WTC11 (cell line): Measurements from ENCODE around the gene PHKA2. TPM values are rescaled to one million over a fixed set of nuclear protein-coding genes. Genes with fewer than 3 reads are reported as not detected.

Source experiments
- ATAC-seq: fragments of 200-7000 bp; cut with Tn5 transposase; 2 replicates; pipeline ENCODE4 v1.10.0; 2021; ENCODE audit warnings: mild to moderate bottlenecking, moderate library complexity
- CTCF ChIA-PET: fragments of 300-600 bp; sonication (Branson Sonifier 250); formaldehyde crosslinking; loops from one replicate; lab custom pipeline; 2021; ENCODE audit warnings: antibody characterized with exemption; lab: Charles Lee
- POLR2A ChIA-PET: fragments of 350-600 bp; sonication (Branson Sonifier 250); formaldehyde crosslinking; loops from one replicate; lab custom pipeline; 2021; ENCODE audit warnings: antibody characterized with exemption; lab: Charles Lee
- DNase-seq: peaks from one replicate; pipeline ENCODE4 v3.0.0; 2021; ENCODE audit warnings: low spot score
- H3K27ac Mint-ChIP-seq: 2 replicates; pipeline ENCODE4 v1.8.0; 2021; ENCODE audit warnings: mixed read lengths
- H3K27me3 Mint-ChIP-seq: 2 replicates; pipeline ENCODE4 v1.8.0; 2021; ENCODE audit warnings: low read depth, mild to moderate bottlenecking, moderate library complexity, mixed read lengths
- H3K36me3 Mint-ChIP-seq: 2 replicates; pipeline ENCODE4 v1.8.0; 2021; ENCODE audit warnings: mixed read lengths
- H3K4me1 Mint-ChIP-seq: 2 replicates; pipeline ENCODE4 v1.8.0; 2022; ENCODE audit warnings: mixed read lengths
- H3K4me3 Mint-ChIP-seq: 2 replicates; pipeline ENCODE4 v1.8.0; 2021; ENCODE audit warnings: mild to moderate bottlenecking, moderate library complexity, mixed read lengths
- H3K9me3 Mint-ChIP-seq: 2 replicates; pipeline ENCODE4 v1.8.0; 2021; ENCODE audit warnings: mixed read lengths
- E2F1 ChIP-seq: sonication (generic); formaldehyde crosslinking; IDR thresholded peaks from 2 replicates; pipeline ENCODE4 v1.8.0; 2022; ENCODE audit warnings: mild to moderate bottlenecking, missing genetic modification reagents
- EMX1 ChIP-seq: fragments of 250-450 bp; sonication (Bioruptor Pico); IDR thresholded peaks from 2 replicates; pipeline ENCODE4 v1.8.0; 2021; ENCODE audit warnings: mild to moderate bottlenecking
- ERG ChIP-seq: fragments of 250-450 bp; sonication (Bioruptor Pico); IDR thresholded peaks from 2 replicates; pipeline ENCODE4 v1.8.0; 2021; ENCODE audit warnings: mild to moderate bottlenecking
- GTF2I ChIP-seq: fragments of 250-450 bp; sonication (Bioruptor Pico); conservative IDR thresholded peaks from 2 replicates; pipeline ENCODE4 v1.4.0; 2021; ENCODE audit warnings: mild to moderate bottlenecking
- JUN ChIP-seq: sonication (generic); formaldehyde crosslinking; IDR thresholded peaks from 2 replicates; pipeline ENCODE4 v1.8.0; 2023; ENCODE audit warnings: mild to moderate bottlenecking, missing genetic modification reagents
- MXD4 ChIP-seq: fragments of 250-450 bp; sonication (Bioruptor Pico); IDR thresholded peaks from 2 replicates; pipeline ENCODE4 v1.8.0; 2021; ENCODE audit warnings: mild to moderate bottlenecking, moderate library complexity, borderline replicate concordance
- NFATC4 ChIP-seq: fragments of 250-450 bp; sonication (Bioruptor Pico); IDR thresholded peaks from 2 replicates; pipeline ENCODE4 v1.9.0; 2021; ENCODE audit warnings: mild to moderate bottlenecking
- NFYB ChIP-seq: sonication (generic); formaldehyde crosslinking; conservative IDR thresholded peaks from 2 replicates; pipeline ENCODE4 v1.8.0; 2022; ENCODE audit warnings: low read depth, missing genetic modification reagents
- OVOL2 ChIP-seq: fragments of 250-450 bp; sonication (Bioruptor Pico); IDR thresholded peaks from 2 replicates; pipeline ENCODE4 v1.9.0; 2021; ENCODE audit warnings: mild to moderate bottlenecking, borderline replicate concordance
- TEAD1 ChIP-seq: sonication (generic); formaldehyde crosslinking; IDR thresholded peaks from 2 replicates; pipeline ENCODE4 v1.8.0; 2022; ENCODE audit warnings: mild to moderate bottlenecking, missing genetic modification reagents
- ZNF232 ChIP-seq: sonication (generic); formaldehyde crosslinking; IDR thresholded peaks from 2 replicates; pipeline ENCODE4 v1.8.0; 2022; ENCODE audit warnings: mild to moderate bottlenecking, missing genetic modification reagents
- ZNF317 ChIP-seq: sonication (generic); formaldehyde crosslinking; IDR thresholded peaks from 2 replicates; pipeline ENCODE4 v1.8.1; 2023; ENCODE audit warnings: low read depth, mild to moderate bottlenecking, moderate library complexity, missing genetic modification reagents, borderline replicate concordance
- ZNF396 ChIP-seq: fragments of 250-450 bp; sonication (Bioruptor Pico); IDR thresholded peaks from 2 replicates; pipeline ENCODE4 v1.8.0; 2021; ENCODE audit warnings: mild to moderate bottlenecking, moderate library complexity, borderline replicate concordance
- ZNF512 ChIP-seq: sonication (generic); formaldehyde crosslinking; IDR thresholded peaks from 2 replicates; pipeline ENCODE4 v1.8.1; 2022; ENCODE audit warnings: missing genetic modification reagents, borderline replicate concordance
- total RNA-seq: library from RNA; stranded (reverse); gene quantifications from 3 replicates; pipeline ENCODE4 v1.2.3, GENCODE V29; 2021
- TF ChIP-seq, protein P1 (sequence below): sonication (generic); formaldehyde crosslinking; IDR thresholded peaks from 2 replicates; pipeline ENCODE4 v1.8.1; 2022; ENCODE audit warnings: low read depth, mild to moderate bottlenecking, moderate library complexity, missing genetic modification reagents, borderline replicate concordance
- TF ChIP-seq, protein P2 (sequence below): fragments of 250-450 bp; sonication (Bioruptor Pico); IDR thresholded peaks from 2 replicates; pipeline ENCODE4 v1.9.0; 2021; ENCODE audit warnings: moderate library complexity, mild to moderate bottlenecking, inconsistent platforms, borderline replicate concordance
- TF ChIP-seq, protein P3 (sequence below): sonication (generic); formaldehyde crosslinking; IDR thresholded peaks from 2 replicates; pipeline ENCODE4 v1.8.1; 2023; ENCODE audit warnings: mild to moderate bottlenecking, missing genetic modification reagents
- TF ChIP-seq, protein P4 (sequence below): fragments of 250-450 bp; sonication (Bioruptor Pico); IDR thresholded peaks from 2 replicates; pipeline ENCODE4 v1.9.0; 2021; ENCODE audit warnings: mild to moderate bottlenecking, borderline replicate concordance
- TF ChIP-seq, protein P5 (sequence below): fragments of 250-450 bp; sonication (Bioruptor Pico); IDR thresholded peaks from 2 replicates; pipeline ENCODE4 v1.9.0; 2021; ENCODE audit warnings: mild to moderate bottlenecking

PHKA2 gene
- total RNA-seq, 1 experiment from 2014 or later = 23.8 TPM

DNA sequence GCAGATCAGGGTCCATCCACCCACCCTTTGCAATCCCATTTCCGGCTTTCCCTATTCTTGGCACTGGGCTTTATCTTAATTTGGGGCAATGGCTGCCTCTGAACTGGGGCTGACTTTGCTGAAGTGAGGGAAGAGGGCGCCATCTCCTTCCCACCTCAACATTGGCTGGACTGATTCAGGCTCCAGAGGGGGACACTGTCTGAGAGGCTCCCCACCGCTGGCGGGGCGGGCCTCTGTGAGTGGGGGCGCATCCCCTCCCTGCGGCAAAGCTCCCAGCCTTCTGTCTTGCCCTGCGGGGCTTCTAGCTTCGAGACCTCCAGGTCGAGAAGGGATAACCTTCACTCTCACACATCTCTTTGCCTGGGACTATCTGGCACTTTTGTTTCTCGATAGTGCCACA is 85.8 kb downstream of the PHKA2 start:
- ATAC-seq (no peak), DNase-seq (no peak)
- no peaks in the 10 kb centered on the region for H3K9me3 Mint-ChIP-seq
- ChIA-PET CTCF (no interaction called here), POLR2A (no interaction called here)
- no peaks in the 10 kb centered on the region for H3K27me3 Mint-ChIP-seq
- H3K4me1 Mint-ChIP-seq = peaks cover 6% of the 10 kb centered on the region
- no peak for TF ChIP-seq TEAD1 (CRISPR knock-in tag)
- TF ChIP-seq OVOL2 (CRISPR knock-in tag) = no peak
- TF ChIP-seq, protein P1, sequence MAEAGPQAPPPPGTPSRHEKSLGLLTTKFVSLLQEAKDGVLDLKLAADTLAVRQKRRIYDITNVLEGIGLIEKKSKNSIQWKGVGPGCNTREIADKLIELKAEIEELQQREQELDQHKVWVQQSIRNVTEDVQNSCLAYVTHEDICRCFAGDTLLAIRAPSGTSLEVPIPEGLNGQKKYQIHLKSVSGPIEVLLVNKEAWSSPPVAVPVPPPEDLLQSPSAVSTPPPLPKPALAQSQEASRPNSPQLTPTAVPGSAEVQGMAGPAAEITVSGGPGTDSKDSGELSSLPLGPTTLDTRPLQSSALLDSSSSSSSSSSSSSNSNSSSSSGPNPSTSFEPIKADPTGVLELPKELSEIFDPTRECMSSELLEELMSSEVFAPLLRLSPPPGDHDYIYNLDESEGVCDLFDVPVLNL (CRISPR knock-in tag) = no peak
- TF ChIP-seq, protein P2, sequence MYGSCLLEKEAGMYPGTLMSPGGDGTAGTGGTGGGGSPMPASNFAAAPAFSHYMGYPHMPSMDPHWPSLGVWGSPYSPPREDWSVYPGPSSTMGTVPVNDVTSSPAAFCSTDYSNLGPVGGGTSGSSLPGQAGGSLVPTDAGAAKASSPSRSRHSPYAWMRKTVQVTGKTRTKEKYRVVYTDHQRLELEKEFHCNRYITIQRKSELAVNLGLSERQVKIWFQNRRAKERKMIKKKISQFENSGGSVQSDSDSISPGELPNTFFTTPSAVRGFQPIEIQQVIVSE (CRISPR knock-in tag) = no peak
- TF ChIP-seq, protein P3, sequence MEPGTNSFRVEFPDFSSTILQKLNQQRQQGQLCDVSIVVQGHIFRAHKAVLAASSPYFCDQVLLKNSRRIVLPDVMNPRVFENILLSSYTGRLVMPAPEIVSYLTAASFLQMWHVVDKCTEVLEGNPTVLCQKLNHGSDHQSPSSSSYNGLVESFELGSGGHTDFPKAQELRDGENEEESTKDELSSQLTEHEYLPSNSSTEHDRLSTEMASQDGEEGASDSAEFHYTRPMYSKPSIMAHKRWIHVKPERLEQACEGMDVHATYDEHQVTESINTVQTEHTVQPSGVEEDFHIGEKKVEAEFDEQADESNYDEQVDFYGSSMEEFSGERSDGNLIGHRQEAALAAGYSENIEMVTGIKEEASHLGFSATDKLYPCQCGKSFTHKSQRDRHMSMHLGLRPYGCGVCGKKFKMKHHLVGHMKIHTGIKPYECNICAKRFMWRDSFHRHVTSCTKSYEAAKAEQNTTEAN = no peak
- no peak for TF ChIP-seq ZNF396 (CRISPR knock-in tag)
- TF ChIP-seq NFYB (CRISPR knock-in tag) = no peak
- no peak for TF ChIP-seq JUN (CRISPR knock-in tag)
- TF ChIP-seq NFATC4 (CRISPR knock-in tag) = no peak
- no peak overlapping the region for H3K27ac Mint-ChIP-seq
- H3K36me3 Mint-ChIP-seq = peaks cover 2% of the 10 kb centered on the region; the same call in 1 of the 2 replicates
- no peak overlapping the region for H3K4me3 Mint-ChIP-seq

DNA sequence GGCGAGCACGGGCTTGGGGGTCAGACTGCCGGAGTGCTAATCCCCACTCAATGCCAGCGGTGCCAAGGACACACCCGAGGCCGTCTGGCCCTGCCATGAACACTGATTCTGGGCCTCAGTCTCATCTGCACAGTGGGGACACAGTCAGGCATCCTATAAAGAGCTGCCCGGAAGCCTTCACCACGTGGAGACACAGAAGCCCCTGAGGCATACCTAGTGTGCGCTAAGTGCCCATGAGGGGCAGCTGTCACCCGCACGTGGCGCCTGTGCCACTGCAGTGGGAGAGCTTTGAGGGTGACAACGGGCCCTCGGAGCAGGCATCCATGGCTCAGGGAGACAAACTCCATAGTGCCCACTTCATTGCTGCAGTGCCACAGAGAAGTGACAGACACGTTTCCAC is 86.3 kb downstream of the PHKA2 start:
- ChIA-PET CTCF (no interaction called here), POLR2A (no interaction called here)
- ATAC-seq (no peak), DNase-seq (no peak)
- H3K4me3 Mint-ChIP-seq = no peak overlapping the region
- no peak overlapping the region for H3K27ac Mint-ChIP-seq
- peaks cover 6% of the 10 kb centered on the region for H3K4me1 Mint-ChIP-seq
- H3K27me3 Mint-ChIP-seq = no peaks in the 10 kb centered on the region
- no peaks in the 10 kb centered on the region for H3K36me3 Mint-ChIP-seq
- no peaks in the 10 kb centered on the region for H3K9me3 Mint-ChIP-seq
- TF ChIP-seq GTF2I (CRISPR knock-in tag) = no peak
- TF ChIP-seq ZNF232 (CRISPR knock-in tag) = no peak
- TF ChIP-seq, protein P2 (CRISPR knock-in tag) = no peak
- no peak for TF ChIP-seq ZNF512 (CRISPR knock-in tag)
- no peak for TF ChIP-seq ZNF317 (CRISPR knock-in tag)
- no peak for TF ChIP-seq E2F1
- no peak for TF ChIP-seq NFATC4 (CRISPR knock-in tag)
- no peak for TF ChIP-seq ERG (CRISPR knock-in tag)
- TF ChIP-seq, protein P4, sequence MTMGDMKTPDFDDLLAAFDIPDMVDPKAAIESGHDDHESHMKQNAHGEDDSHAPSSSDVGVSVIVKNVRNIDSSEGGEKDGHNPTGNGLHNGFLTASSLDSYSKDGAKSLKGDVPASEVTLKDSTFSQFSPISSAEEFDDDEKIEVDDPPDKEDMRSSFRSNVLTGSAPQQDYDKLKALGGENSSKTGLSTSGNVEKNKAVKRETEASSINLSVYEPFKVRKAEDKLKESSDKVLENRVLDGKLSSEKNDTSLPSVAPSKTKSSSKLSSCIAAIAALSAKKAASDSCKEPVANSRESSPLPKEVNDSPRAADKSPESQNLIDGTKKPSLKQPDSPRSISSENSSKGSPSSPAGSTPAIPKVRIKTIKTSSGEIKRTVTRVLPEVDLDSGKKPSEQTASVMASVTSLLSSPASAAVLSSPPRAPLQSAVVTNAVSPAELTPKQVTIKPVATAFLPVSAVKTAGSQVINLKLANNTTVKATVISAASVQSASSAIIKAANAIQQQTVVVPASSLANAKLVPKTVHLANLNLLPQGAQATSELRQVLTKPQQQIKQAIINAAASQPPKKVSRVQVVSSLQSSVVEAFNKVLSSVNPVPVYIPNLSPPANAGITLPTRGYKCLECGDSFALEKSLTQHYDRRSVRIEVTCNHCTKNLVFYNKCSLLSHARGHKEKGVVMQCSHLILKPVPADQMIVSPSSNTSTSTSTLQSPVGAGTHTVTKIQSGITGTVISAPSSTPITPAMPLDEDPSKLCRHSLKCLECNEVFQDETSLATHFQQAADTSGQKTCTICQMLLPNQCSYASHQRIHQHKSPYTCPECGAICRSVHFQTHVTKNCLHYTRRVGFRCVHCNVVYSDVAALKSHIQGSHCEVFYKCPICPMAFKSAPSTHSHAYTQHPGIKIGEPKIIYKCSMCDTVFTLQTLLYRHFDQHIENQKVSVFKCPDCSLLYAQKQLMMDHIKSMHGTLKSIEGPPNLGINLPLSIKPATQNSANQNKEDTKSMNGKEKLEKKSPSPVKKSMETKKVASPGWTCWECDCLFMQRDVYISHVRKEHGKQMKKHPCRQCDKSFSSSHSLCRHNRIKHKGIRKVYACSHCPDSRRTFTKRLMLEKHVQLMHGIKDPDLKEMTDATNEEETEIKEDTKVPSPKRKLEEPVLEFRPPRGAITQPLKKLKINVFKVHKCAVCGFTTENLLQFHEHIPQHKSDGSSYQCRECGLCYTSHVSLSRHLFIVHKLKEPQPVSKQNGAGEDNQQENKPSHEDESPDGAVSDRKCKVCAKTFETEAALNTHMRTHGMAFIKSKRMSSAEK (CRISPR knock-in tag) = no peak
- TF ChIP-seq, protein P5, sequence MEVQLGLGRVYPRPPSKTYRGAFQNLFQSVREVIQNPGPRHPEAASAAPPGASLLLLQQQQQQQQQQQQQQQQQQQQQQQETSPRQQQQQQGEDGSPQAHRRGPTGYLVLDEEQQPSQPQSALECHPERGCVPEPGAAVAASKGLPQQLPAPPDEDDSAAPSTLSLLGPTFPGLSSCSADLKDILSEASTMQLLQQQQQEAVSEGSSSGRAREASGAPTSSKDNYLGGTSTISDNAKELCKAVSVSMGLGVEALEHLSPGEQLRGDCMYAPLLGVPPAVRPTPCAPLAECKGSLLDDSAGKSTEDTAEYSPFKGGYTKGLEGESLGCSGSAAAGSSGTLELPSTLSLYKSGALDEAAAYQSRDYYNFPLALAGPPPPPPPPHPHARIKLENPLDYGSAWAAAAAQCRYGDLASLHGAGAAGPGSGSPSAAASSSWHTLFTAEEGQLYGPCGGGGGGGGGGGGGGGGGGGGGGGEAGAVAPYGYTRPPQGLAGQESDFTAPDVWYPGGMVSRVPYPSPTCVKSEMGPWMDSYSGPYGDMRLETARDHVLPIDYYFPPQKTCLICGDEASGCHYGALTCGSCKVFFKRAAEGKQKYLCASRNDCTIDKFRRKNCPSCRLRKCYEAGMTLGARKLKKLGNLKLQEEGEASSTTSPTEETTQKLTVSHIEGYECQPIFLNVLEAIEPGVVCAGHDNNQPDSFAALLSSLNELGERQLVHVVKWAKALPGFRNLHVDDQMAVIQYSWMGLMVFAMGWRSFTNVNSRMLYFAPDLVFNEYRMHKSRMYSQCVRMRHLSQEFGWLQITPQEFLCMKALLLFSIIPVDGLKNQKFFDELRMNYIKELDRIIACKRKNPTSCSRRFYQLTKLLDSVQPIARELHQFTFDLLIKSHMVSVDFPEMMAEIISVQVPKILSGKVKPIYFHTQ (CRISPR knock-in tag) = no peak
- no peak for TF ChIP-seq EMX1
- TF ChIP-seq MXD4 (CRISPR knock-in tag) = no peak
